Muscle of back (tissue), 11 donors: ENCODE data around the gene QPRT. TPM values are rescaled to one million over a fixed set of nuclear protein-coding genes. Genes with fewer than 3 reads are reported as not detected.
A peak's percentile ranks its signal among the peaks of the same experiment; 100 is the strongest.
"Not testable (repeated sequence)": the region's sequence is repeated elsewhere in the genome, so short reads cannot be mapped to it uniquely, and the experiment has no call there.

Source experiments
- DNase-seq, 3 donors: peaks; one replicate each; pipeline versions ENCODE4 v3.0.0 to v3.0.0-alpha.2; 2013
- polyA plus RNA-seq, 10 donors: library from polyadenylated mRNA; unstranded; fragments of 120-200 nt; gene quantifications; one replicate each; pipeline ENCODE4 v1.2.1, GENCODE V29; 2013; ENCODE audit not compliant: insufficient read length in 10 of 10

The QPRT gene
- polyA plus RNA-seq, 10 donors = 47.6 to 64.3 (median 57.5) TPM

DNA sequence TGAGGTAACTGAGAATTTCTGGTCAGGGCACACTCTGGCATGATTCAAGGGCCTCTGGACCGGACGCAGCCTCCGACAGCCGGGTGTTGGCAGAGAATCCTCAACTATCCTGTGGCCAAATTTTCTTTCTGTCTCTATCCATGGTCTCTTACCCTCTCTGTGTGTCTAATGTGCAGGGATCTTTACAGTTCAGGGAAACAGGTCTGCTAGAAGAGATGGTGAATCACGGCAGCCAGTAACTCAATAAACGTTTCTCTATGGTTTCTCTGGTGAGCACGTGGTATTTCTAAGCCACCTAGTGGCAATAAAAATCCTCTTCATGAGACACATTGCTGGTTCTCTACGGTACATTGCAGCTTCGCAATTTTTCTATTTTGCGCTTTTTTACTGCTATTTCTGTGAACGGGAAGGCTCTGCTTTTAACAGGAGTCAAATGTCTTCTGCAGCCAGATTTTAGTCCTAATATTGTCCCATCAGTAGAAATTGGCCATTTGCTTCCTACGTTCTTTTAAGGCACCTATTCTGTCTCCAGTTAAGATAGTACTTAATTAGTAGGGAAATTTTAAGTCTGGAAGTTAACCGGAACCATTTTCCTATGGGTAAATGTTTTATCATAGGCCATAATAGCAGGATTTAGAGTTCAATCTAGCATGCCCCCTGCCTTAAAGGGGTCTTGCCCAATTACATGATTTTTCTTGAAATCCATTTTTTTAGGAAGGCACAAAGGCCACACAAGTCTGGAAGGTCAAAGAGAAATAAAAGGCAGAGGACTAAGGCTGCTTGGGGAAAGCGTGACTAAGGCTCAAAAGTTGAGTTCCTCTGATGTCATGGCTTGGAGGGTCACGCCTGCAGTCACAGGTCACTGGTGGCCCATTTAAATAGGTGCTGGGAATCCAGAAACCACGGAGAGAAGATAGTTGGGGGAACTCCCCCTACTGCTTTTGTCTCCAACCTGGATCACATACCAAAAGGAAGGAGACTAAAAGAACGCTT lies 31.5 kb downstream of the QPRT start:
- DNase-seq = peak; percentile 47 to 76 (median 52)

DNA sequence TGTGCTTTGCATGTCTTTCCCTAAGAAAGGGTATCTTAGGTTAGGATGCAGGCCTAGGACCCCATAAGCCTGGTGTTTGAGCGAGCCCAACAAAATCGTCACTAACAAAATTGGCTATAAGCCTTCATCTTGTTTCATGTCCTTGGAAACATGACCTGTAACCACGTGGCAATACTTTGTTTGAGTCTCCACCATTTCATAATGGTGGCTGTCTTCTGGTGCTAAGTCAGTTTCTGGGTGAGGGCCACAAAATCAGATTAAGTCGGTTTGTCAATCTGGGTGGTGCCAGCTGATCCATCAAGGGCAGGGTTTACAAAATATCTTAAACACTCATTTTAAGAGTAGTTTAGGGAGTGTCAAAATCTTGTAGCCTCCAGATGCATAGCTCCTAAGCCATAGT lies 33.8 kb downstream of the QPRT start:
- DNase-seq = no peak

DNA sequence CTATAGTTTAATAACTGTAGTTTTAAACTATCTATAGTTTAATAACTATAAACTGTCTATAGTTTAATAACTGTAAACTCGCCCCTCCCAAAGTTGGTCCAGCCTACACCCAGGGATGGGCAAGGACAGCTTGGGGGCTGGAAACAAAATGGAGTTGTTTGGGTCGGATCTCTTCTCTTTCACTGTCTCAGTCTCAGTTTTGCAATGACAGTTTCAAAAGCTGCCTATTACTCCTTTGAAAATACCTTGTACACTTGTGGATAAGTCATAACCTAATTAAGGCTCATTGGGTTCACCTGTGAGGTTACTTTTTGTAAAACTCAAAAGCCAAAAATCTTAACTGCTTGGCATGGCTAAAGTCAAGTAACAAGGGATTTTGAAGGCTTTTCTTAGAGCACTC lies 35.4 kb downstream of the QPRT start:
- no peak for DNase-seq

DNA sequence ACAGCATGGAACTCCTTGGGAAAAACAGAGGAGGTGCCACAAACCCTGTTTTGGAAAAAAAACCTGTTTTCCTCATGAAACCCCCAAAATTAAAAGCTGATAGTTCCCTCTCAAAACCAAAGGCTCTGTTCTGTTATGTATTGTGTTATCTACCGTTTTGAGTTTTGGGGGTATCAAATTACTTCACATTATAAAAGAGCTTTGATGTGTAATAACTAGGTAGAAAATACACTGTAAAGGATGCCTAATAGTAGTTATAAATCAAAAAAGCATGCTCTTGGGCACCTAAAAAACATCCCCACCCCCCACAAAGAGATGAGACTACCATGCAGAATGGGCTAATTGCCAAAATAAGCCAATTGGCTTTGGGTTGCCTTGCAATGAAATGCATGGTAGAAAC lies 36.0 kb downstream of the QPRT start:
- no peak for DNase-seq

DNA sequence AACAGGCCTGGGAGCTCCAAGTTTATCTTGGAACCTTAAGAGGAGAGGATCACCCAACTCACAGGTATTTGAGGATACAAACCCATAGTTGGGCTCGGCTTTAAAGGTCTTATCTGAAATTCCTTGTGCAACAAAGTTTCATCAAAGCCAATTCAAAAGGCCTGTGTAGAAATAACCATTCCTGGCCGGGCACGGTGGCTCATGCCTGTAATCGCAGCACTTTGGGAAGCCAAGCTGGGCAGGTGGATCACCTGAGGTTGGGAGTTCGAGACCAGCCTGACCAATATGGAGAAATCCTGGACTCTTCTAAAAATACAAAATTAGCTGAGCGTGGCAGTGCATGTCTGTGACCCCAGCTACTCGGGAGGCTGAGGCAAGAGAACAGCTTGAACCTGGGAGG lies 38.1 kb downstream of the QPRT start:
- no peak for DNase-seq

DNA sequence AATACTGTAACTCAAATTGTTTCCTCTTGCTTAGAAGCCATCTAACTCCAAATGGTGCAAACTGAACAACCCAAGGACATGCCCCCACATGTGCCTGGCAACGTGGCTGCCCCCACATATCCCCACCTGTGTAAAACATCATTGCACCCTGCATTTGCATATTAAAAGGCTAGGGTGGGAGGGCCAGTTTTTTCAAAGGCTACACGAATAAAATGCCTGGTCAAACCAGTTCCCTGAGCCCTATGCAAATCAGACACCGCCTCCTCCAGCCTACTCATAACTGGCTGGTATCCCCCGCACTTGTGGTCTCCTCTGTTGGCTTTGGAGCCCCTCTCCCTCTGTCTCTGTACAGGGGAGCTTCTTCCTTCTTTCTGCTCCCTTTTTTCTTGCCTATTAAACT lies 40.1 kb downstream of the QPRT start:
- DNase-seq = no peak

DNA sequence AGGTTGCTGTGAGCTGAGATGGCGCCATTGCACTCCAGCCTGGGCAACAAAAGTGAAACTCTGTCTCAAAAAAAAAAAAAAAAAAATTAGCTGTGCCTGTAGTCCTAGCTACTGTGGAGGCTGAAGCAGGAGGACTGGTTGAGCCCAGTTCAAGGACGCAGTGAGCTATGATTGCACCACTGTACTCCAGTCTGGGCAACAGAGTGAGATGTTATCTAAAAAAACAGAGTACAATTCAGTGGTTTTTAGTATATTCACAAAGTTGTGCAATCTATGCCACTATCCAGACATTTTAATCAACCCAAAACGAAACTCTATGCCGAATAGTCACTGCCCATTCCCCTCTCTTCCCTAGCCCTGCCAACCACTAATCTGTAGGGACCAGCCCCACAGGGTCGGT lies 41.7 kb downstream of the QPRT start:
- no peak for DNase-seq

DNA sequence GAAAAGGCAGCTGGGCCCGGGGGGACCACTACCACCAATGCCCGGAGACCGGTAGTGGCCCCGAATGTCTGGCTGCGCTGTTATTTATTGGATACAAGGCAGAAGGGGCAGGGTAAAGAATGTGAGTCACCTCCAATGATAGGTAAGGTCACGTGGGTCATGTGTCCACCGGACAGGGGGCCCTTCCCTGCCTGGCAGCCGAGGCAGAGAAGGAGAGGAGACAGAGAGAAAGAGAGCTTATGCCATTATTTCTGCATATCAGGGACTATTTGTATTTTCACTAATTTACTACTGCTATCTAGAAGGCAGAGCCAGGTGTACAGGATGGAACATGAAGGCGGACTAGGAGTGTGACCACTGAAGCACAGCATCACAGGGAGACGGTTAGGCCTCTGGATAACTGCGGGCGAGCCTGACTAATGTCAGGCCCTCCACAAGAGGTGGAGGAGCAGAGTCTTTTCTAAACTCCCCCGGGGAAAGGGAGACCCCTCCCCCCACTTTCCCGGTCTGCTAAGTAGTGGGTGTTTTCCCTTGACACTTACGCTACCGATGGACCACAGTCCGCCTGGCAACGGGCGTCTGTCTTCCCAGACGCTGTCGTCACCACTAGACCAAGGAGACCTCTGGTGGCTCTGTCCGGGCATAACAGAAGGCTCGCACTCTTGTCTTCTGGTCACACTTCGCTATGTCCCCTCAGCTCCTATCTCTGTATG lies 42.3 kb downstream of the QPRT start:
- peak; percentile 35 to 80 (median 71) for DNase-seq

DNA sequence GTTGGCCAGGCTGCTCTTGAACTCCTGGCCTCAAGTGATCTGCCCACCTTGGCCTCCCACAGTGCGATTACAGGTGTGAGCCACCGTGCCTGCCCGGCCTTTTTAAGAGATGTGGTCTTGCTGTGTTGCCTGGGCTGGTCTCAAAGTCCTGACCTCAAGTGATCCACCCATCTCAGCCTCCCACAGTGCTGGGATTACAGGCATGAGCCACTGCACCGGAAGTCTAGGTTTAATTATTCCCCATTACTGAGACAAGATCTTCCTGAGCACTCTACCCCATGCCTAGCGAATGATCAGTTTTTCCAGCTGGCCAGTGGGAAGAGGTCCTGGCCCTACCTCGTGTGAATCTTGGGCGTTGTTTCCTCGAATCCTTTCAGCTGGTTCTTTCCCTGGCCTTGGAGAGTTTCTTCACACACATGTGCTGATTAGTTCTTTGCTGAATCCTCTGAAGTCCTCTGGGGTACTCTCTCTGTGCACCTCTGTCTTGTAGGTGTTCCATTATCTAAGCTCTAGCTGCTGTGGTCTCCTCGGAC lies 47.9 kb downstream of the QPRT start:
- no peak for DNase-seq

DNA sequence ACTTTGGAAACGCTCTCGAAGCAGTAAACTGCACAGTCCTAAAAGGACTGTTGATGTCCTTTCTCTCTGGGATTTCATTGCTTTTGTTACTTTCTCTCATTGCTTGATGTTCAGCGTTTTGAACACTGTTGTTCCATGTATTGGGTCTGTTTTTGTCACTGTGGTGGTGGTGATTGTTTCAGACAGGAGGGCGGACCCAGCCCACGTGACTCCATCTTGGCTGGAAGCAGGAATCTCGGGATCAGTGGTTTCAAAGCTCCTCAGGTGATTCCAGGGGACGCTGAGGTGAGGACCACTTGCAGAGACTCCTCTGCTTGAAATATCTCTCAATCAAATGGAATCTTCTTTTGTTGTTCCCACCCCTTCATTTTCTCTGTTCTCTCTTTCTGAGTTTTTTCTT lies 48.5 kb downstream of the QPRT start:
- no peak for DNase-seq

DNA sequence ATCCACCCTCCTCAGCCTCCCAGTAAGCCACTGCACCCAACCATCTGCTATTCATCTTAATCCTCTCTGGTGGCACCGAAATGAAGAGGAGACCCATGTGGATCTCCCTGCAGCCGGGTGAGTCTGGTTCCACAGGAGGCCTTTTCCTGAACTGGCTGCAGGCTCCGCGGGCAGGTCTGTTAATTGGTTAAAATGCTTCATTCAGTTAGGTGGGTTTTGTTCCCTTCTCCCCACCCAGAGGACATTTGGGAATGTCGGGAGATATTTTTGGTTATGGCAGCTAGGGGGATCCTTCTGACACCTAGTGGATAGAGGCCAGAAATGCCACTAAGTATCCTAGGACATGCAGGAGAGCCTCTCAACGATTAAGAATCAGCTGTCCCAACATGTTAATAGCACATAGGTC lies 50.1 kb downstream of the QPRT start:
- DNase-seq = peak; percentile 19 to 61 (median 41)

DNA sequence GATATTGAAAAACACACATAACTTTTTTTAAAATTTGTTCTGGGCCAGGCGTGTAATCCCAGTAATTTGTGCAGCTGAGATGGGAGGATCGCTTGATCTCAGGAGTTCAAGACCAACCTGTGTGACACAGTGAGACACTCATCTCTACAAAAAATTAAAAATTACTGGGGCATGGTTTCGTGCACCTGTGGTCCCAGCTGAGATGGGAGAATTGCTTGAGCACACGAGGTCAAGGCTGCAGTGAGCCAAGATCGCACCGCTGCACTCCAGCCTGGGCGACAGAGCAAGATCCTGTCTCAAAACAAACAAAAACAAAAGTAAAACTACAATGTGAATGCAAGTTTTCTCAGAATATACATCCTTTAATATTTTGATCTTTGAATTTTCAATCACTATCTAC lies 51.7 kb downstream of the QPRT start:
- no peak for DNase-seq

DNA sequence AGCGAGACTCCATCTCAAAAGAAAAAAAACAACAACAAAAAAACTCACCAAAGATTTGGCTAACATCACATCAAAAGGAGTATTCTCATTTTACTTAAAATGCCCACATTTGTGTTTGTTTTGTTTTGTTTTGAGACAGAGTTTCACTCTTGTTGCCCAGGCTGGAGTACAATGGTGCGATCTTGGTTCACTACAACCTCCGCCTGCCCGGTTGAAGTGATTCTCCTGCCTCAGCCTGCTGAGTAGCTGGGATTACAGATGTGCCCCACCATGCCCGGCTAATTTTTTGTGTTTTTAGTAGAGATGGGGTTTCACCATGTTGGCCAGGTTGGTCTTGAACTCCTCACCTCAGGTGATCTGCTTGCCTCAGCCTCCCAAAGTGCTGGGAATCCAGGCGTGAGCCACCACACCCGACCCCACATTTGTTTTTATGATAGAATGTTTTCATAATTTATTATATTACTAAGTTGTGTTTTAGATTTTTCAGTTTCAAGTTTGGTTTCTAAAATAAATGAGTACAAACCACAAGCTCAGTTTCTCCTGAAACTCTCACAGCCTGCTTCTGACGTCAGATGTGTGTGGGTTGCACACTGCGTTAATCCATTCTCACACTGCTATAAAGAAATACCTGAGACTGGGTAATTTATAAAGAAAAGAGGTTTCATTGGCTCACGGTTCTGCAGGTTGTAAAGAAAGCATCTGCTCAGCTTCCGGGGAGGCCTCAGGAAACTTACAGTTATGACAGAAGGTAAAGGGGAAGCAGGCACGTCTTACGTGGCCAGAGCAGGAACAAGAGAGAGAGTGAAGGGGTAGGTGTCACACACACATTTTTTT lies 53.0 kb downstream of the QPRT start:
- DNase-seq = not testable (repeated sequence)

DNA sequence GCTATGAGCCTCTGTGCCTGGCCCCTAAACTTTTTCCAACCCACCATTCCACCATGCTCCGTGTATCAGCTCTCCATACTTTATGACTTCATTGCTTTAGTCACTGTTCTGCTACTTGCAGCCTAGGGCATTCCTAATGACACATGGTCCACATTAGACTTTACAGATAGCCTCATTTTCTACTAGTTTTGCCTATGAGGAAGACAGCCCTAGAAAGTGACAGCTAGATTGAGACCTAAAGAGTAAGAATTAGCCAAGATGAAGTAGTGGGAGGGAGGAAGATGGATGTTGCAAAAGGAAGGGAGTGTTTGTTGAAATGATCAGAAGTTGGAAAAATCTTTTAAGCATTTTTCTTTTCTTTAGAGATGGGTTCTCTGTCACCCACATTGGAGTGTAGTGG lies 55.8 kb downstream of the QPRT start:
- DNase-seq = no peak

DNA sequence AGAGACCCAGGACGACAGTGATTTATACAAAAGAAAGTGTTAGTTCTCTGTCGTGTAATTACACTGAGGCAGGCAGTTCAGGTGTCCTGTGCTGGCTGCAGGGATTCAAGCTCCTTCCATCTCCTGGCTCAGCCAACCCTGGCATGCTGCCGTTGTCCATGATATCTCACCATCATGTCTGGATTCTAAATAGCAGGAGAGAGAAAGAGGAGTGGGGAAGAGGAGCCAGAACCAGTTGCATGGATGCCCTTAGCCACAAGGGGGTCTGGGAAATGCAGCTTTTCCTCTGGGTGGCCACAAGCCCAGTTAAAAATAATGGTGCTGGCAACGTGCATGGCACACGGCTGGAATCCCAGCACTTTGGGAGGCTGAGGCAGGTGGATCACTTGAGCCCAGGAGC lies 57.1 kb downstream of the QPRT start:
- no peak for DNase-seq

DNA sequence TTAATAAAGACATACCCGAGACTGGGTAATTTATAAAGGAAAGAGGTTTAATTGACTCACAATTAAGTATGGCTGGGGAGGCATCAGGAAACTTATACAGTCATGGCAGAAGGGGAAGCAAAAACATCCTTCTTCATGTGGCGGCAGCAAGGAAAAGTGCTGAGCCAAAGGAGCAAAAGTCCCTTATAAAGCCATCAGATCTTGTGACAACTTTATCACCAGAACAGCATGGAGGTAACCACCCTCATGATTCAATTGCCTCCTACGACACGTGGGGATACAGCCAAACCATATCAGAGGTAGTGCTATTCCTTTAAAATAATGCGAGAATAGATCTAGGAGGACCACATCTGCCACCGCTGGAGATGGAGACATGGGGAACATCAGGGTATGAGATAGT lies 57.8 kb downstream of the QPRT start:
- DNase-seq = no peak

DNA sequence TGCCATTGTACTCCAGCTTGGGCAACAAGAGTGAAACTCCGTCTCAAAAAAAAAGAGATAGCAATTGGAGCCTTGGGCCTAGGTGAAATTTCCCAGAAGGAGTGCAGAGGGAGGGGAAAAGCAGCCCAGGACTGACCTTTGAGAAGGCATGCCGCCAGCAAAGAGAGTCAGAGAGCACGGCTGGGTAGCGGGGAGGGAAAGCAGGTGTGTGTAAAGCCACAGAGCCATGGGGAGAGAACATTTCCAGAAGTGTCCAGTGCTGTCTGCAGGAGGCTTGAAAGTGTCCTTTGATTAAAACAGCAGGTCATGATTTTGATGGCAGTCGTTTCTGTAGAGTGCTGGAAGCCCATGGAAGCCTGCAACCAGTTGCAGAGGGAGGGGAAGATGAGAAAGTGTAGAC lies 58.7 kb downstream of the QPRT start:
- DNase-seq = no peak

DNA sequence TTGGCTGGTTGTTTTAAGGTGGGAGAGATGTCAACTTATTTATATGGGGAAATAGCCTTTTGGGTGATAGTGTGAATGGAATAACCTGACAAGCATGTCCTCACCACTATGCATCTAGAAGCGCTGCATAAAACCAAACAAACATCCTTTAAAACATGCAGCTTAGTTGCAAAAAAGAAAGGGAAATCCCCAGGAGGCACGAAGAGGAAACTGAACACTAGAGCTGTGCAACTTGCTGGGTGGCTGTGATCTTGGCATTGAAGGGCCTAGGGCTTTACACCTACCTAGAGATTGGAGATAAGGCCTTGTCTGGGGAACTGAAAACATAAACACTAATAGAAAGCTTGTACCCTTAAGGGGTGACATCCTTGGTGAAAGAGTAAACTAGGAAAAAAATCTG lies 59.5 kb downstream of the QPRT start:
- no peak for DNase-seq

DNA sequence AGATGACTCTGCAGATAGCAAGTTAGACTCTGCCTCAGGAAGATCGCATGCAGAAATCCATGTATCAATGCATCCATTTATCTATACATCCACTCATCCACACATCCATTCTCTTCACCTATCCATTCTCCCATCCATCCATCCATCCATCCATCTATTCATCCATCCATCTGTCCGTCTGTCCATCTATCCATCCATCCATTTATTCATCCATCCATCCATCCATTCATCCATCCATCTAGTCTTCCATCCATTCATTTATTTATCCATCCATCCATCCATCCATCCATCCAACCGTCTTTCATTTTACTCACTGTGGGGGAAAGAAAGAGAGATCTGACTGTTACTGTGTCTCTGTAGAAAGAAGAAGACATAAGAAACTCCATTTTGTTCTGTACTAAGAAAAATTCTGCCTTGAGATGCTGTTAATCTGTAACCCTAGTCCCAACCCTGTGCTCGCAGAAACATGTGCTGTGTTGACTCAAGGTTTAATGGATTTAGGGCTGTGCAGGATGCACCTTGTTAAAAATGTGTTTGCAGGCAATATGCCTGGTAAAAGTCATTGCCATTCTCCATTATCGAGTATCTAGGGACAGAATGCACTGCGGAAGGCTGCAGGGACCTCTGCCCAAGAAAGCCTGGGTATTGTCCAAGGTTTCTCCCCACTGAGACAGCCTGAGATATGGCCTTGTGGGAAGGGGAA lies 61.1 kb downstream of the QPRT start:
- not testable (repeated sequence) for DNase-seq

DNA sequence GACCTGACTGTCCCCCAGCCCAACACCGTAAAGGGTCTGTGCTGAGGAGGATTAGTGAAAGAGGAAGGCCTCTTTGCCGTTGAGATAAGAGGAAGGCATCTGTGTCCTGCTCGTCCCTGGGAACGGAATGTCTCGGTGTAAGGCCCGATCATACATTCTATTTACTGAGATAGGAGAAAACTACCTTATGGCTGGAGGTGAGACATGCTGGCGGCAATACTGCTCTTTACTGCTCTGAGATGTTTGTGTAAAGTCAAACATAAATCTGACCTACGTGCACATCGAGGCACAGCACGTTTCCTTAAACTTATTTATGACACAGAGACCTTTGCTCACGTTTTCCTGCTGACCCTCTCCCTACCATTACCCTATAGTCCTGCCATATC lies 61.6 kb downstream of the QPRT start:
- not testable (repeated sequence) for DNase-seq

DNA sequence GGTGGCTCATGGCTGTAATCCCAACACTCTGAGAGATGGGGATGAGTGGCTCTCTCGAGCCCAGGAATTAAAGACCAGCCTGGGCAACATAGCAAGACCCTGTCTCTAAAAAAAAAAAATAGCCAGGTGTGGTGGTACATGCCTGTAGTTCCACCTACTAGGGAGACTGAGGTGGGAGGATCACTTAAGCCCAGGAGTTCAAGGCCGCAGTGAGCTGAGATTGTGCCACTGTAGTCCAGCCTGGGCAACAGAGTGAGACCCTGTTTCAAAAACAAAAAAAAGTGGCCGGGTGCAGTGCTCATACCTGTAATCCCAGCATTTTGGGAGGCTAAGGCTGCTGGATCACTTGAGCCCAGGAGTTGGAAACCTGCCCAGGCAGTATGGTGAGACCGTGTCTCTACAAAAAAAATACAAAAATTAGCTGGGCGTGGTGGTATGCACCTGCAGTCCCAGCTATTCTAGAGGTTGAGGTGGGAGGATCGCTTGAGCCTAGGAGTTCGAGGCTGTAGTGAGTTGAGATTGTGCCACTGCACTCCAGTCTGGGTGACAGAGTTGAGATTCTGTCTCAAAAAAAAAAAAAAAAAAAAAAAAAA lies 63.8 kb downstream of the QPRT start:
- no peak for DNase-seq
